Right atrium auricular region (tissue), 2 donors: ENCODE results near the gene GABARAP. TPM values are rescaled to one million over a fixed set of nuclear protein-coding genes. Genes with fewer than 3 reads are reported as not detected.

Source experiments
- DNase-seq: peaks from one replicate; pipeline ENCODE4 v3.0.0-alpha.2; 2019; ENCODE audit warnings: low spot score
- H3K27ac ChIP-seq, 2 donors: fragments of 200-600 bp; sonication (generic); 1 replicate in 1 of 2; 2 replicates in 1 of 2; pipeline ENCODE4 v1.5.1; 2016 to 2019
- H3K27me3 ChIP-seq, 2 donors: fragments of 200-600 bp; sonication (generic); one replicate each; pipeline versions ENCODE4 v1.5.1 to v1.6.0; 2017 to 2019
- H3K36me3 ChIP-seq: fragments of 200-600 bp; sonication (generic); one replicate; pipeline ENCODE4 v1.5.1; 2016
- H3K4me1 ChIP-seq, 2 donors: fragments of 200-600 bp; sonication (generic); one replicate each; pipeline versions ENCODE4 v1.5.1 to v1.6.0; 2017 to 2019
- H3K4me3 ChIP-seq, 2 donors: fragments of 200-600 bp; sonication (generic); 1 replicate in 1 of 2; 2 replicates in 1 of 2; pipeline ENCODE4 v1.5.1; 2017 to 2019; ENCODE audit warnings: mild to moderate bottlenecking in 1 of 2, moderate library complexity in 1 of 2
- H3K9me3 ChIP-seq, 2 donors: fragments of 200-600 bp; sonication (generic); one replicate each; pipeline ENCODE4 v1.5.1; 2019
- total RNA-seq, 2 donors: library from RNA; depleted of rRNA; stranded (reverse); fragments of >200 nt; gene quantifications; one replicate each; pipeline ENCODE4 v1.1.0, GENCODE V29; 2016
- TF ChIP-seq, protein P1 (sequence below), 2 donors: fragments of 200-600 bp; sonication (generic); IDR thresholded peaks; one replicate each; pipeline ENCODE4 v1.5.1; 2019; ENCODE audit warnings: antibody characterized with exemption in 2 of 2

GABARAP gene
- total RNA-seq, 2 donors from 2014 or later = 226 to 469 TPM

DNA sequence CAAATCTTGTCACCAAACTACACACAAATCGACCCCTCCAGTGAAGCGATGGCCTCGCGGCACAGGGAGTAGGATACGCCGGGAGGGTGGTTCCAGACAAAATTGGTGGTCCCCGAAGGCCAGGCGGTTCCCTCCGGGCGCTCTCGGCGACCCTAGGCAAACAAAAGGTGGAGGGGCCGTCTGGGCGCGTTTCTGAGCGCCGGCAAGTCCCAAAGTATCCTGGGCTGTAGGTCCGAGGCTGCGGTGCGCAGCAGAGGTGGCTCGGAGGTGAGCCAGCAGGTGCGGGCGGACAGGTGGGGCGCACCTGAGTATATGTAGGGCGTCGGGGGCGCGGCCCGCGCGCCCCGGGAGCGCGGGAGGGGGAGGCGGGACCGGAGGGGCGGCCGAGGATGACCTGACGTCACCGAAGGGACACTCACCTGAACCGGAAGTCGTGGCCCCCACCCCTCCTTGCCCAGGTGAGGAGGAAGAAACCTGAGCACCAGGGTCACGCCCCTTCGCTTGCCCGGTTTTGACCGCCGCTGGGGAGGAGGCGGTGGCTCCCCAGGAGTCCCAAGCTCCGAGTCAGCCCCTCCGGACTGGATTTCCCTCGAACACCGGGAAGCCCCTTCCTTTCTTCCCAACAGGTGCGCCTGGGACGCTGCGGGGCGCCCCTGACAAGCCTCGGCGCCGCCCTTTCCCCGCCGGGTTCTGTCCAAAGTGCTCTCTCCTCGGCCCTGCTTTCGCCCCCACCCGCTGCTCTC, 20.1 kb upstream of the GABARAP start, which contains the start of gene CLDN7:
Gene CLDN7, minus strand, starts transcription at position 287 of the 743 bp plus-strand sequence. CDS start 435 bp downstream, outside the sequence.
- Histone ChIP-seq H3K9me3 (no peaks in the 10 kb centered on the region), H3K4me3 (peak within 1 kb of the TSS; percentile 22 to 54), H3K27me3 (peaks cover 11 to 34% of the 10 kb centered on the region in 2 donors), H3K4me1 (peaks cover 0 to 30% of the 10 kb centered on the region in 2 donors), H3K27ac (no peak within 1 kb of the TSS), H3K36me3 (peaks cover 18% of the 10 kb centered on the region)
- no peak for DNase-seq
- TF ChIP-seq, protein P1, sequence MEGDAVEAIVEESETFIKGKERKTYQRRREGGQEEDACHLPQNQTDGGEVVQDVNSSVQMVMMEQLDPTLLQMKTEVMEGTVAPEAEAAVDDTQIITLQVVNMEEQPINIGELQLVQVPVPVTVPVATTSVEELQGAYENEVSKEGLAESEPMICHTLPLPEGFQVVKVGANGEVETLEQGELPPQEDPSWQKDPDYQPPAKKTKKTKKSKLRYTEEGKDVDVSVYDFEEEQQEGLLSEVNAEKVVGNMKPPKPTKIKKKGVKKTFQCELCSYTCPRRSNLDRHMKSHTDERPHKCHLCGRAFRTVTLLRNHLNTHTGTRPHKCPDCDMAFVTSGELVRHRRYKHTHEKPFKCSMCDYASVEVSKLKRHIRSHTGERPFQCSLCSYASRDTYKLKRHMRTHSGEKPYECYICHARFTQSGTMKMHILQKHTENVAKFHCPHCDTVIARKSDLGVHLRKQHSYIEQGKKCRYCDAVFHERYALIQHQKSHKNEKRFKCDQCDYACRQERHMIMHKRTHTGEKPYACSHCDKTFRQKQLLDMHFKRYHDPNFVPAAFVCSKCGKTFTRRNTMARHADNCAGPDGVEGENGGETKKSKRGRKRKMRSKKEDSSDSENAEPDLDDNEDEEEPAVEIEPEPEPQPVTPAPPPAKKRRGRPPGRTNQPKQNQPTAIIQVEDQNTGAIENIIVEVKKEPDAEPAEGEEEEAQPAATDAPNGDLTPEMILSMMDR (IDR thresholded peaks at IDR 0.05) = no peak

DNA sequence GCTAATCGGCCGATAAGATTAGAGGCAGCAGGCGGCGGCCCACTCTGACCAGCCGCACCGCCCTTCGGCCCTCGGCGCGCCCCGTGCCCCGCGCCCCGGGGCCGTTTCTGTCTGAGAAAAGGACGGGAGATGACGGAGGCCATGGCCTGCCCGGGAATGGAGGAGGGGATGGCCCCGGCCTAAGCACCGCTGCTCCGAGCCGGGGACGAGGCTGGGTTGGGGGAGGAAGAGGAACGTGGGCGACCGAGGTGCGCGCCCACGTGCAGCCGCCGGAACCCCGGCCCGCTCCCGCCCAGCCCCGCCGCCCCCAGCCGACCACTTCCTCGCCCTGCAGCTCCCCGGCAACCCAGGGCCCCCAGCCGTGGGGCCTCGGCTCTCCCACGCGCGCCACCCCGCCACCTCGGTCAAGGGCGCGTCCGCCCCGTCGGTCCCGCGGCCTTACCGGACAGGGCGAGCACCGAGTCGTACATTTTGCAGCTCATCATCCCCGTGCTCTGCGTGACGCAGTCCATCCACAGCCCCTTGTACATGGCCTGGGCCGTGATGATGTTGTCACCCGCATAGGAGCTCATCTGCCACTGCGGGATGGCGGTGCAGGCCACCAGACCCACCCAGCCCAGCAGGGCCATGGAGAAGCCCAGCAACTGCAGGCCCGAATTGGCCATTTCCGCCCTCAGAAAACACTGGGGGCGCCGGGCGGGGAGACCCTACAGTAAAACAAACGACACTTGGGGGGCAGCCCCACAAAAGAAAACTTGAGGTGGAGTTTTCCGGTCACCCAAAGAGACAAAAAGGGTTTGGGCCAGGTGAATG, 19.3 kb upstream of the GABARAP start:
- TF ChIP-seq, protein P1 (IDR thresholded peaks at IDR 0.05) = no peak
- Histone ChIP-seq H3K4me3 (peak overlapping the region; percentile 22 to 54), H3K36me3 (peaks cover 25% of the 10 kb centered on the region), H3K27ac (no peak overlapping the region), H3K27me3 (peaks cover 11 to 34% of the 10 kb centered on the region in 2 donors), H3K9me3 (no peaks in the 10 kb centered on the region), H3K4me1 (peaks cover 0 to 30% of the 10 kb centered on the region in 2 donors)
- no peak for DNase-seq

DNA sequence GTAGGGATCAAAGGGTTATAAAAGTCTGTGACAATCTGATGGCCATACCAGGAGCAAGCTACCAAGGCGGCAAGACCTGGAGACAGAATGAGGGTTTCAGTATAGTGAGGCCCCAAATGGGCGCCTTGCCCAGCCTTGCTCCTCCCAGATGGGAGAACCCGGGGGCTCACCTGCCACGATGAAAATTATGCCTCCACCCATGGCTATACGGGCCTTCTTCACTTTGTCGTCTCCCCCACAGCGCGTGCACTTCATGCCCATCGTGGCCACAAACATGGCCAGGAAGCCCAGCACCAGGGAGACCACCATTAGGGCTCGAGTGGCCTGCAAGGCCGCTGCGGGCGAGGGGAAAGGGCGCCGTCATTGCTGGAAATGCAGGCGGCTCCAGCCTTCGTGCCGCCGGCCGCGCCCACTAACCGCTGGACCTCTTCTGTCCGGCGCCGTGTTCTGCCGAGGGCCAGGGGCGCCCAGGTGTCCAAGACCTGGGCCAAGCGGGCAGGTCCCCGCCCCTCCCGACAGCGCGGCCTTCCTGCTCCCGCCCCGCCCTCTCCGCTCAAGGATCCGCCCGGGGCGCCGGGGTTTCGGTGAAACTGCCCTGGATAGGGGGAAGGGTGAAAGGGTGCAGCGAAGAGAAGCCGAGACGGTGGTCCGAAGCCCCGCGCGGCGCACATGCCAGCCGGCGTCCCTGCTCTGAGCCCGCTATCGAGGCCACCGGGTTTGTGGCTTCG, 18.6 kb upstream of the GABARAP start:
- Histone ChIP-seq H3K4me3 (peak overlapping the region; percentile 22 to 54), H3K27me3 (peaks cover 11 to 34% of the 10 kb centered on the region in 2 donors), H3K27ac (no peak overlapping the region), H3K9me3 (no peaks in the 10 kb centered on the region), H3K4me1 (peaks cover 0 to 30% of the 10 kb centered on the region in 2 donors), H3K36me3 (peaks cover 33% of the 10 kb centered on the region)
- TF ChIP-seq, protein P1 (IDR thresholded peaks at IDR 0.05) = no peak
- DNase-seq = no peak

DNA sequence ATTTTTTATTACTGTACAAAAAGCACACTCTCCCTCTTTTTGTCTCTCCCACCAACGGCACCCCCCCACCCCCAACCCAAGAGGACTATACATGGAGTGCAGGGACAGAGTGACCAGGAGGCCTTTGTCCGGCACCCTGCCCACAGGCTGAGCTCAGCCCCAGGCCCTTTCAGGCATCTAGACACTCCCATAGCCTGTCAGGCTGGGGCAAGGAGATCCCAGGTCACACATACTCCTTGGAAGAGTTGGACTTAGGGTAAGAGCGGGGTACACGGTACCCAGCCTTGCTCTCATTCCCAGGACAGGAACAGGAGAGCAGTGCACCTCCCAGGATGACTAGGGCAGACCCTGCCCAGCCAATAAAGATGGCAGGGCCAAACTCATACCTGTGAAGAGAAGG, 17.9 kb upstream of the GABARAP start:
- Histone ChIP-seq H3K4me1 (peaks cover 0 to 30% of the 10 kb centered on the region in 2 donors), H3K36me3 (peaks cover 39% of the 10 kb centered on the region), H3K27ac (no peak overlapping the region), H3K4me3 (no peak overlapping the region), H3K9me3 (no peaks in the 10 kb centered on the region), H3K27me3 (peaks cover 11 to 34% of the 10 kb centered on the region in 2 donors)
- TF ChIP-seq, protein P1 (IDR thresholded peaks at IDR 0.05) = no peak
- DNase-seq = no peak

DNA sequence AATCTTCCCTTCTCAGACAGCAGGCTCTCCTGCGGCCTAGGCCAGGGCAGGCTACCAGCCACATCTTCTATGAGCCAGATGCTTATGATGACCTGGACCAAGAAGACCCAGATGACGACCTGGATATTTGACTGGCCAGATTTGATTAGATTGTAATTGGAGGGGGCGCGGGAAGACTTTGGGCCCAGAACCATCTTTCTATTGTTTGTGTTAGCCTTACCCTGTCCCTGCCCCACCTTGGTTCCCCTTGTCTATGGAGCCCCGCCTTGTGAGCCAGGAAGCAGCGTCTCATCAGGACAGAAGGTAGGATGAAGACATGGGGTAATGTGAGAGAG, 17.3 kb upstream of the GABARAP start:
- TF ChIP-seq, protein P1 (IDR thresholded peaks at IDR 0.05) = no peak
- peaks cover 0 to 30% of the 10 kb centered on the region in 2 donors for H3K4me1 ChIP-seq
- peaks cover 46% of the 10 kb centered on the region for H3K36me3 ChIP-seq
- DNase-seq = no peak
- H3K9me3 ChIP-seq = no peaks in the 10 kb centered on the region
- H3K27me3 ChIP-seq = peaks cover 11 to 32% of the 10 kb centered on the region in 2 donors
- H3K4me3 ChIP-seq = no peak overlapping the region
- no peak overlapping the region for H3K27ac ChIP-seq
